ENCODE measurements around the gene MAD1L1.
"Not testable (repeated sequence)": the region's sequence is repeated elsewhere in the genome, so short reads cannot be mapped to it uniquely, and the experiment has no call there.

The MAD1L1 gene

GRCh38 chr7:1979591-1980560 lies 252.9 kb downstream of the MAD1L1 start:
- Histone ChIP-seq H3K9ac (no peak overlapping the region), H4K20me1 (ENCODE audit: insufficient read depth) (no peaks in the 10 kb centered on the region), H3K4me1 (ENCODE audit: low read depth, poor library complexity, severe bottlenecking) (no peaks in the 10 kb centered on the region), H3K27me3 (ENCODE audit: insufficient read depth, low read depth) (no peaks in the 10 kb centered on the region), H3K36me3 (ENCODE audit: insufficient read depth) (no peaks in the 10 kb centered on the region), H3K4me3 (IDR thresholded peaks at IDR 0.05; ENCODE audit: insufficient read depth, low read depth, low read length) (no peak overlapping the region), H3K27ac (no peak overlapping the region), H3K79me2 (ENCODE audit: insufficient read depth, low read depth) (no peaks in the 10 kb centered on the region), H2AFZ (ENCODE audit: low read depth) (no peak overlapping the region), H3K4me2 (no peak overlapping the region)
- TF ChIP-seq CTCF (conservative IDR thresholded peaks at IDR 0.05; ENCODE audit: low read depth, low read length) = no peak

DNA sequence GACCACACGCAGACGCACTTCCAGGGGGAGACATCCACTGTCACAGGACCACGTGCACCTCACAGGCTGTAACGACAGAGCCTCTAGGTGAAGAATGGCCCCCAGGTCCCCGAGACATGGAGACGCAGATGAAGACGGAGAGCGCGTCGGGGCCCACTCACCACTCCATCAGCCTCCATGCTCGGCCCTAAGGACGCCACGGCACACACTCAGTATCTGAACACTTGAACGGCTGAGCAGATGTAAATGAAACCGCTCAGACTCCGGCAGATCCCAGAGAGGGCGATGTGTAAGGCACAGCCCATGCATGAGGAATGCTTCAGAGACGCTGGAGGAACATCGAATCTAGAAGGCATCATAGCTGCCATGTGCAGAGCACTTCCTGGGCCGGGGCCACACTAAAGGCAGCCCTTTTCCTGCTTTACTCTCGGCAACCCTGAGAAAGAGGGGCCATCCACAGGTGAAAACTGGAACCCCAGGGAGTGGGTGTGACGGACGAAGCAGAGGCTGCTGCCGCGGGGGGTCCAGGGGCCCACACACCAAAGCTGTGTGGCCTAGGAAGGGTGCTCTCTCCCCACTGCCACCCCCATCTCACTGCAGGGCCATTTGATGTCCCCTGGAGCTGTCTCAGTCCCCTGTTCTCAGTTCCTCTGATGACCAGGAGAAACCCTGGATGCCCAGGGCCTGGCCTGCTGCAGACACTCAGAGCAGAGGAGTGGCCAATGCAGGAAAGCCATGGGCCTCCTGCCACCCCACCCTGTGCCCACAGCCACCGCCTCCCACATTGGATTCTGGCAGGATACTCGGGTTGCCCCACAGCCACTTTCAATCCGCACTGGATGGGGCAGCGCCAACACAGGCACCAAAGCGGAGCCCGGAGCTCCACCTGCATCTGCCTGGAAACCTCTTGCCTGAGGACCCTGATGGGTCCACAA lies 253.8 kb downstream of the MAD1L1 start:
- no peak overlapping the region for H3K9ac ChIP-seq
- H2AFZ ChIP-seq (ENCODE audit: low read depth) = no peak overlapping the region
- no peak overlapping the region for H3K4me2 ChIP-seq
- H3K4me1 ChIP-seq (ENCODE audit: low read depth, poor library complexity, severe bottlenecking) = no peaks in the 10 kb centered on the region
- TF ChIP-seq CTCF (conservative IDR thresholded peaks at IDR 0.05; ENCODE audit: low read depth, low read length) = no peak
- H3K36me3 ChIP-seq (ENCODE audit: insufficient read depth) = no peaks in the 10 kb centered on the region
- no peak overlapping the region for H3K27ac ChIP-seq
- H3K4me3 ChIP-seq (IDR thresholded peaks at IDR 0.05; ENCODE audit: insufficient read depth, low read depth, low read length) = no peak overlapping the region
- no peaks in the 10 kb centered on the region for H3K27me3 ChIP-seq (ENCODE audit: insufficient read depth, low read depth)
- no peaks in the 10 kb centered on the region for H3K79me2 ChIP-seq (ENCODE audit: insufficient read depth, low read depth)
- H4K20me1 ChIP-seq (ENCODE audit: insufficient read depth) = no peaks in the 10 kb centered on the region

GRCh38 chr7:1977876-1978441 lies 254.8 kb downstream of the MAD1L1 start:
- Histone ChIP-seq H3K79me2 (ENCODE audit: insufficient read depth, low read depth) (no peaks in the 10 kb centered on the region), H3K4me2 (no peak overlapping the region), H3K27me3 (ENCODE audit: insufficient read depth, low read depth) (no peaks in the 10 kb centered on the region), H2AFZ (ENCODE audit: low read depth) (no peak overlapping the region), H3K4me1 (ENCODE audit: low read depth, poor library complexity, severe bottlenecking) (no peaks in the 10 kb centered on the region), H3K27ac (no peak overlapping the region), H3K36me3 (ENCODE audit: insufficient read depth) (no peaks in the 10 kb centered on the region), H3K4me3 (IDR thresholded peaks at IDR 0.05; ENCODE audit: insufficient read depth, low read depth, low read length) (no peak overlapping the region), H4K20me1 (ENCODE audit: insufficient read depth) (no peaks in the 10 kb centered on the region), H3K9ac (no peak overlapping the region)
- no peak for TF ChIP-seq CTCF (conservative IDR thresholded peaks at IDR 0.05; ENCODE audit: low read depth, low read length)

DNA sequence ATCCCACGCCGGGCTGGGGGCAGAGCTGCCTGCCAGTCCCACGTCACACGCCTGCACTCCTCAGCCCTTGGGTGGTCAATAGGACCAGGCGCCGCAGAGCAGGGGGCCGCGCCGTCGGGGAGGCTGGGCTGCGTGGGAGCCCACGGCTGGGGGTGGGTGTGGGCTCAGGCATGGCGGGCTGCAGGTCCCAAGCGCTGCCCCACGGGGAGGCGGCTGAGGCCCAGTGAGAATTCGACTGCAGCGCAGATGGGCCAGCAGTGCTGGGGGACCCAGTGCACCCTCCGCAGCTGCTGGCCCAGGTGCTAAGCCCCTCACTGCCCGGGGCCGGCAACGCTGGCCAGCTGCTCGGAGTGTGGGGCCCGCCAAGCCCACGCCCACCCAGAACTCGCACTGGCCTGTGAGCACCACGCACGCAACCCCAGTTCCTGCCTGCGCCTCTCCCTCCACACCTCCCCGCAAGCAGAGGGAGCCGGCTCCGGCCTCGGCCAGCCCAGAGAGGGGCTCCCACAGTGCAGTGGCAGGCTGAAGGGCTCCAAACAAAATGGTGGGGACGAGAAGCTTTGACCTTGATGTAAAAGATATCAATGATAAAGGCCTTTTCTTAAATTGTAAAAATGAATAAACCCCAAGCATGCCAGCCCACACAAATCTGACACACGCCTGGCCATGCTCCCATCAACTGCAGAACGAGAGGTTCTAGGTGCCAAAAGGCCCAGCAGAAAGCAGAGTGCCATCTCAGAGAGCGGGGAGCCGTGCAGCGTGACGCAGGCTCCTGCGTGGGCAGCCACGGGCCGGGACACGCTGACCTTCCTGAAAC lies 255.5 kb downstream of the MAD1L1 start:
- TF ChIP-seq CTCF (conservative IDR thresholded peaks at IDR 0.05; ENCODE audit: low read depth, low read length) = no peak
- Histone ChIP-seq H3K36me3 (ENCODE audit: insufficient read depth) (no peaks in the 10 kb centered on the region), H3K9ac (no peak overlapping the region)

GRCh38 chr7:1976521-1976920 lies 256.2 kb downstream of the MAD1L1 start:
- H2AFZ ChIP-seq (ENCODE audit: low read depth); H3K27ac ChIP-seq; H4K20me1 ChIP-seq (ENCODE audit: insufficient read depth); H3K9ac ChIP-seq; H3K4me2 ChIP-seq; H3K27me3 ChIP-seq (ENCODE audit: insufficient read depth, low read depth); H3K79me2 ChIP-seq (ENCODE audit: insufficient read depth, low read depth); H3K36me3 ChIP-seq (ENCODE audit: insufficient read depth); H3K4me3 ChIP-seq (IDR thresholded peaks at IDR 0.05; ENCODE audit: insufficient read depth, low read depth, low read length); H3K4me1 ChIP-seq (ENCODE audit: low read depth, poor library complexity, severe bottlenecking): not testable (repeated sequence)

More for the DNA sequence above, 255.5 kb downstream of the MAD1L1 start:
- Histone ChIP-seq H3K4me1 (ENCODE audit: low read depth, poor library complexity, severe bottlenecking) (no peaks in the 10 kb centered on the region), H3K27me3 (ENCODE audit: insufficient read depth, low read depth) (no peaks in the 10 kb centered on the region), H3K79me2 (ENCODE audit: insufficient read depth, low read depth) (no peaks in the 10 kb centered on the region), H3K27ac (no peak overlapping the region), H4K20me1 (ENCODE audit: insufficient read depth) (no peaks in the 10 kb centered on the region), H3K4me3 (IDR thresholded peaks at IDR 0.05; ENCODE audit: insufficient read depth, low read depth, low read length) (no peak overlapping the region), H2AFZ (ENCODE audit: low read depth) (no peak overlapping the region), H3K4me2 (no peak overlapping the region)
